ENCODE results near the gene RDH11.

Gene RDH11

DNA sequence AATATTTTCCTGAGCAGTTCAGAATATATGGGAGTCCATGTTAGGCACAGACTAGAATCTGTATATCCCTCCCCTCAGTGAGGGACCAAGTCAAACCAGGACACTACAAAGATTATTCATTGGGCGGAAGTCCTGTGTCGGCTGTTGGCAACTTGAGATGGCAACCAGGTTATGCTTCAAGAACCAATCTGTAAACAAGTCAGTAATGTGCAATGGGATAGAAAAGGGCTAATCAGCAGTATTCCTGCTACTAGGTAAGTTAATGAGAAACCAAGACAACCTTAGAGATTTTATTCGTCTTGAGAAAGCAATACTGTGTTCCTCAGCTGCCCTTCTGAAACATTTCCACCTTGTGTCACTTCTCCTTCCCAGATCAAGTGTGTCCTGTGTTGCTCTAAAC lies 49.4 kb downstream of the RDH11 start:
- Histone ChIP-seq H3K4me1 (ENCODE audit: control insufficient read depth, insufficient read depth, low read length) (peaks cover 2% of the 10 kb centered on the region; the same call in 1 of the 2 replicates), H3K4me3 (ENCODE audit: low read depth, low read length) (no peak overlapping the region), H3K36me3 (ENCODE audit: control insufficient read depth in 2 of 2, insufficient read depth in 1 of 2, low read length in 2 of 2) (peaks cover 22 to 64% of the 10 kb centered on the region in 2 experiments; a peak in 2 of 3 replicates), H3K27ac (ENCODE audit: extremely low read depth, low read depth, low read length) (no peak overlapping the region), H3K9me3 (ENCODE audit: control insufficient read depth, insufficient read depth, low read depth, low read length) (no peaks in the 10 kb centered on the region)
- TF ChIP-seq, protein P1, sequence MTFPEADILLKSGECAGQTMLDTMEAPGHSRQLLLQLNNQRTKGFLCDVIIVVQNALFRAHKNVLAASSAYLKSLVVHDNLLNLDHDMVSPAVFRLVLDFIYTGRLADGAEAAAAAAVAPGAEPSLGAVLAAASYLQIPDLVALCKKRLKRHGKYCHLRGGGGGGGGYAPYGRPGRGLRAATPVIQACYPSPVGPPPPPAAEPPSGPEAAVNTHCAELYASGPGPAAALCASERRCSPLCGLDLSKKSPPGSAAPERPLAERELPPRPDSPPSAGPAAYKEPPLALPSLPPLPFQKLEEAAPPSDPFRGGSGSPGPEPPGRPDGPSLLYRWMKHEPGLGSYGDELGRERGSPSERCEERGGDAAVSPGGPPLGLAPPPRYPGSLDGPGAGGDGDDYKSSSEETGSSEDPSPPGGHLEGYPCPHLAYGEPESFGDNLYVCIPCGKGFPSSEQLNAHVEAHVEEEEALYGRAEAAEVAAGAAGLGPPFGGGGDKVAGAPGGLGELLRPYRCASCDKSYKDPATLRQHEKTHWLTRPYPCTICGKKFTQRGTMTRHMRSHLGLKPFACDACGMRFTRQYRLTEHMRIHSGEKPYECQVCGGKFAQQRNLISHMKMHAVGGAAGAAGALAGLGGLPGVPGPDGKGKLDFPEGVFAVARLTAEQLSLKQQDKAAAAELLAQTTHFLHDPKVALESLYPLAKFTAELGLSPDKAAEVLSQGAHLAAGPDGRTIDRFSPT (tag by site-specific recombination; IDR thresholded peaks at IDR 0.05), result no peak
- TF ChIP-seq ZNF513 (tag by site-specific recombination; IDR thresholded peaks at IDR 0.05) (no peak), ZFP3 (tag by site-specific recombination; IDR thresholded peaks at IDR 0.05; ENCODE audit: low read depth) (no peak), ZNF211 (tag by site-specific recombination; IDR thresholded peaks at IDR 0.05; ENCODE audit: low read depth) (no peak), ZNF549 (tag by site-specific recombination; IDR thresholded peaks at IDR 0.05) (no peak), ZNF280D (tag by site-specific recombination; IDR thresholded peaks at IDR 0.05) (no peak), ZNF501 (tag by site-specific recombination; IDR thresholded peaks at IDR 0.05) (no peak), ZNF24 (tag by site-specific recombination; IDR thresholded peaks at IDR 0.05) (no peak), BCL11B (tag by site-specific recombination; IDR thresholded peaks at IDR 0.05; ENCODE audit: low read depth) (no peak), ZBTB7A (tag by site-specific recombination; IDR thresholded peaks at IDR 0.05; ENCODE audit: low read depth) (no peak), ZNF354C (tag by site-specific recombination; IDR thresholded peaks at IDR 0.05; ENCODE audit: borderline replicate concordance, low read depth) (no peak), ZNF398 (tag by site-specific recombination; IDR thresholded peaks at IDR 0.05) (no peak), BCL11A (tag by site-specific recombination; IDR thresholded peaks at IDR 0.05; ENCODE audit: low read depth) (no peak), YY1 (tag by site-specific recombination; IDR thresholded peaks at IDR 0.05) (no peak), GLI2 (tag by site-specific recombination; IDR thresholded peaks at IDR 0.05; ENCODE audit: borderline replicate concordance, low read depth) (no peak), ZNF26 (tag by site-specific recombination; IDR thresholded peaks at IDR 0.05) (no peak)
- TF ChIP-seq, protein P2, sequence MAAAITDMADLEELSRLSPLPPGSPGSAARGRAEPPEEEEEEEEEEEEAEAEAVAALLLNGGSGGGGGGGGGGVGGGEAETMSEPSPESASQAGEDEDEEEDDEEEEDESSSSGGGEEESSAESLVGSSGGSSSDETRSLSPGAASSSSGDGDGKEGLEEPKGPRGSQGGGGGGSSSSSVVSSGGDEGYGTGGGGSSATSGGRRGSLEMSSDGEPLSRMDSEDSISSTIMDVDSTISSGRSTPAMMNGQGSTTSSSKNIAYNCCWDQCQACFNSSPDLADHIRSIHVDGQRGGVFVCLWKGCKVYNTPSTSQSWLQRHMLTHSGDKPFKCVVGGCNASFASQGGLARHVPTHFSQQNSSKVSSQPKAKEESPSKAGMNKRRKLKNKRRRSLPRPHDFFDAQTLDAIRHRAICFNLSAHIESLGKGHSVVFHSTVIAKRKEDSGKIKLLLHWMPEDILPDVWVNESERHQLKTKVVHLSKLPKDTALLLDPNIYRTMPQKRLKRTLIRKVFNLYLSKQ (tag by site-specific recombination; IDR thresholded peaks at IDR 0.05; ENCODE audit: borderline replicate concordance), result no peak
- TF ChIP-seq, protein P3, sequence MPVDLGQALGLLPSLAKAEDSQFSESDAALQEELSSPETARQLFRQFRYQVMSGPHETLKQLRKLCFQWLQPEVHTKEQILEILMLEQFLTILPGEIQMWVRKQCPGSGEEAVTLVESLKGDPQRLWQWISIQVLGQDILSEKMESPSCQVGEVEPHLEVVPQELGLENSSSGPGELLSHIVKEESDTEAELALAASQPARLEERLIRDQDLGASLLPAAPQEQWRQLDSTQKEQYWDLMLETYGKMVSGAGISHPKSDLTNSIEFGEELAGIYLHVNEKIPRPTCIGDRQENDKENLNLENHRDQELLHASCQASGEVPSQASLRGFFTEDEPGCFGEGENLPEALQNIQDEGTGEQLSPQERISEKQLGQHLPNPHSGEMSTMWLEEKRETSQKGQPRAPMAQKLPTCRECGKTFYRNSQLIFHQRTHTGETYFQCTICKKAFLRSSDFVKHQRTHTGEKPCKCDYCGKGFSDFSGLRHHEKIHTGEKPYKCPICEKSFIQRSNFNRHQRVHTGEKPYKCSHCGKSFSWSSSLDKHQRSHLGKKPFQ (tag by site-specific recombination; IDR thresholded peaks at IDR 0.05), result no peak
- CTCF ChIA-PET, result no interaction called here
- POLR2A ChIA-PET, result no interaction called here

All from HEK293 (cell line).